ENCODE measurements around the gene USP9X. TPM values are rescaled to one million over a fixed set of nuclear protein-coding genes. Genes with fewer than 3 reads are reported as not detected.
"Not testable (repeated sequence)": the region's sequence is repeated elsewhere in the genome, so short reads cannot be mapped to it uniquely, and the experiment has no call there.

The USP9X gene
- total and polyA plus RNA-seq, 2 of the 8 experiments (the other 6 are each of a cell fraction or from before 2014, with no cell fraction given): 79.2 to 300 TPM

DNA sequence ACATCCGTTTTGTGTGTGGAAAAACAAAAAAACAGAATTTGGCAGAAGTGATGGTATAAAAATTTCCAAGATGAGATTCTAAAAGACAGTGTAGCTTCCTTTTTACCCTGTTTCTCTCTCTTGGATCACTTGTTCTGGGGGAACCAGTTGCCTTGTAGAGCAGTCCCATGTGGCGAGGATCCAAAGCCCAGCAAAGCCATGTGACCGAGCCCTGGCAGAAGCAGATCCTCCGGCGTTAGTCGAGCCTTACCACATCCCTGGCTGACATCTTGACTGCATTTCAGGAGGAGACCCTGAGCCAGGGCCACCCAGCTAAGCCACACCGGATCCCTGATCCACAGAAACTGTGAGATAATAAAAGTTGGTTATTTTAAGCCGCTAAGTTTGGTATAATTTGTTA, 22.0 kb upstream of the USP9X start:
- H3K27ac ChIP-seq (ENCODE audit: low read depth, low read length); H3K79me1 ChIP-seq (ENCODE audit: low read depth, low read length); FAIRE-seq; H3K23me2 ChIP-seq (ENCODE audit: low read depth, low read length); H3K18ac ChIP-seq (ENCODE audit: extremely low read depth, low read length); H2BK20ac ChIP-seq (ENCODE audit: low read length); H2BK5ac ChIP-seq (ENCODE audit: low read depth, low read length); H2BK15ac ChIP-seq (ENCODE audit: low read length); H3K9me3 ChIP-seq (ENCODE audit: insufficient read depth in 2 of 2, low read depth in 1 of 2, low read length in 1 of 2); H3K79me2 ChIP-seq (ENCODE audit: control insufficient read depth in 1 of 2, insufficient read depth in 2 of 2, low read length in 2 of 2); H3K56ac ChIP-seq (replicated peaks; ENCODE audit: insufficient read length, low read depth, low read length); H3K36me3 ChIP-seq (ENCODE audit: control insufficient read depth in 2 of 4, insufficient read depth in 4 of 4, low read length in 3 of 4); H3K4me2 ChIP-seq (ENCODE audit: insufficient read depth in 1 of 2, low read depth in 2 of 2, low read length in 2 of 2); H2AFZ ChIP-seq (ENCODE audit: low read length); H3K4ac ChIP-seq (replicated peaks; ENCODE audit: insufficient read length, low read depth, low read length); POLR2A ChIA-PET (ENCODE audit: partially characterized antibody); H4K5ac ChIP-seq (ENCODE audit: insufficient read length, low read depth, low read length); DNase-seq (ENCODE audit: low read depth in 1 of 2, low spot score in 2 of 2); H2AK5ac ChIP-seq (ENCODE audit: low read depth, low read length); H3K14ac ChIP-seq (ENCODE audit: insufficient read length); H3K9ac ChIP-seq (replicated peaks in 1 of 4; ENCODE audit: extremely low read depth in 1 of 4, low read depth in 3 of 4, low read length in 3 of 4); H3K4me1 ChIP-seq (replicated peaks in 1 of 4; ENCODE audit: control insufficient read depth in 3 of 4, insufficient read depth in 4 of 4, low read length in 3 of 4); H2BK120ac ChIP-seq (replicated peaks; ENCODE audit: low read depth, low read length); H3K4me3 ChIP-seq (ENCODE audit: extremely low read depth in 1 of 4, insufficient read depth in 2 of 4, low read depth in 3 of 4, low read length in 4 of 4); H4K20me1 ChIP-seq (replicated peaks in 1 of 2; ENCODE audit: control insufficient read depth in 1 of 2, insufficient read depth in 2 of 2, low read length in 2 of 2); H4K8ac ChIP-seq (ENCODE audit: extremely low read depth, insufficient read depth, low read length); H2BK12ac ChIP-seq (ENCODE audit: low read depth, low read length); H3K27me3 ChIP-seq (replicated peaks in 1 of 4; ENCODE audit: control insufficient read depth in 3 of 4, extremely low read depth in 1 of 4, insufficient read depth in 3 of 4, low read length in 3 of 4); H4K91ac ChIP-seq (replicated peaks; ENCODE audit: insufficient read length, low read length); H3K23ac ChIP-seq (ENCODE audit: insufficient read length): not testable (repeated sequence)
- CTCF ChIA-PET (ENCODE audit: partially characterized antibody): interaction anchor here (0.6 to 1.2 kb wide), 2 partner anchors 21 to 91 kb away, joined by 3 read pairs; no protein-coding TSS in a partner anchor
- 85% methylated on average over 8 of the region's 8 CpGs; no CpG with 5 or more reads in 1 of the 2 experiments for WGBS, 2 experiments (ENCODE audit: extremely low coverage in 1 of 2, insufficient coverage in 1 of 2, insufficient read length in 1 of 2, insufficient replicate concordance in 2 of 2, low coverage in 1 of 2, low lambda C conversion rate in 2 of 2, missing lambda C conversion rate in 1 of 2)

Measured in H1 (cell line).